ENCODE results near the gene CZIB.

Gene CZIB

DNA sequence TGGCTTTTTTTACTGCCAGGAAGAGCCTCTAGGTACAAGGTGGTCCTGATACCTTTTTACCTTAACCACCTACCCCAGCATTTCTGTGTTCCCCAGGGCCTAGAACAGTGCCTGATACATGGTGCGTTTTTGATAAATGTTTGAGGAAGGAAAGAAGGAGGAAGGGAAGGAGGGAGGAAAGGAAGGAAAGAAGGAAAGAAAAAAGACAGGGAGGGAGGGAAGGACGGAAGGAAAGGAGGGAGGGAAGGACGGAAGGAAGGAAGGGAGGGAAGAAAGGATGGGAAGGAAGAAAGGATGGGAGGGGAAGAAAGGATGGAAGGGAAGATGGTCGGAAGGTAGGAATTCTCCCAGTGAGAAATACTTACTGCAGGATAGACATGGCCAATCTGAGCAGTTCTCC is 29.9 kb upstream of the CZIB start:
- H3K79me2 ChIP-seq (ENCODE audit: insufficient read depth, low read length): no peaks in the 10 kb centered on the region
- H3K4me1 ChIP-seq (ENCODE audit: insufficient read depth, low read length): no peaks in the 10 kb centered on the region
- H3K27ac ChIP-seq (ENCODE audit: low read length): no peak overlapping the region
- no peaks in the 10 kb centered on the region for H3K9me3 ChIP-seq (ENCODE audit: insufficient read depth, low read length, severe bottlenecking)
- TF ChIP-seq, protein P1, sequence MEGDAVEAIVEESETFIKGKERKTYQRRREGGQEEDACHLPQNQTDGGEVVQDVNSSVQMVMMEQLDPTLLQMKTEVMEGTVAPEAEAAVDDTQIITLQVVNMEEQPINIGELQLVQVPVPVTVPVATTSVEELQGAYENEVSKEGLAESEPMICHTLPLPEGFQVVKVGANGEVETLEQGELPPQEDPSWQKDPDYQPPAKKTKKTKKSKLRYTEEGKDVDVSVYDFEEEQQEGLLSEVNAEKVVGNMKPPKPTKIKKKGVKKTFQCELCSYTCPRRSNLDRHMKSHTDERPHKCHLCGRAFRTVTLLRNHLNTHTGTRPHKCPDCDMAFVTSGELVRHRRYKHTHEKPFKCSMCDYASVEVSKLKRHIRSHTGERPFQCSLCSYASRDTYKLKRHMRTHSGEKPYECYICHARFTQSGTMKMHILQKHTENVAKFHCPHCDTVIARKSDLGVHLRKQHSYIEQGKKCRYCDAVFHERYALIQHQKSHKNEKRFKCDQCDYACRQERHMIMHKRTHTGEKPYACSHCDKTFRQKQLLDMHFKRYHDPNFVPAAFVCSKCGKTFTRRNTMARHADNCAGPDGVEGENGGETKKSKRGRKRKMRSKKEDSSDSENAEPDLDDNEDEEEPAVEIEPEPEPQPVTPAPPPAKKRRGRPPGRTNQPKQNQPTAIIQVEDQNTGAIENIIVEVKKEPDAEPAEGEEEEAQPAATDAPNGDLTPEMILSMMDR (IDR thresholded peaks at IDR 0.05; ENCODE audit: borderline replicate concordance, extremely low read depth, low read length, poor library complexity, severe bottlenecking): no peak
- TF ChIP-seq EZH2 (IDR thresholded peaks at IDR 0.05; ENCODE audit: borderline replicate concordance, low read depth, low read length, severe bottlenecking): no peak
- H2AFZ ChIP-seq (ENCODE audit: low read depth, low read length): no peak overlapping the region
- H3K4me3 ChIP-seq (ENCODE audit: low read depth in 1 of 2, low read length in 2 of 2): no peak overlapping the region
- no peaks in the 10 kb centered on the region for H4K20me1 ChIP-seq (ENCODE audit: insufficient read depth, low read length)
- DNase-seq: no peak
- no peak overlapping the region for H3K4me2 ChIP-seq (ENCODE audit: insufficient read depth, low read length)
- no peak for ATAC-seq (ENCODE audit: insufficient read depth, low read depth)
- H3K36me3 ChIP-seq (ENCODE audit: insufficient read depth, low read length): peaks cover 94% of the 10 kb centered on the region
- no peaks in the 10 kb centered on the region for H3K27me3 ChIP-seq (ENCODE audit: insufficient read depth, low read length, poor library complexity)
- H3K9ac ChIP-seq (ENCODE audit: low read depth, low read length): no peak overlapping the region

DNA sequence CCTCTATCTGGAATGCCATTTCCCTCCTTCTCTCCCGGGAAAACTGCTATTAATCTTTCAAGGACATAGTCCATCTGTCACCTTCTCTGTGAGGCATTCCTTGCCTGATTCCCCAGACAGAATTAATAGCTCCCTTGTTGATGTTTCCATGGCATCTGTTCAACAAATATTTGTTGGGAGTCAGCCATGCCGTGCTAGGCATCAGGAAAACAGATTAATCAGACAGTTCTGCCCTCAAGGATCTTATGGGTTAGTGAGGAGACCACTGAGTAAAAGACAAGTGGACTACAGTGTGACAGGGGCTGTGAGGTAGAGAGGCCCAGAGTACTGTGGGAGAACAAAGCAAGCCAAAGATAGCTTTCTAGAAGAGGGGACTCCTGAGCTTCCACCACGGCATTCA is 29.3 kb upstream of the CZIB start:
- TF ChIP-seq, protein P1 (IDR thresholded peaks at IDR 0.05; ENCODE audit: borderline replicate concordance, extremely low read depth, low read length, poor library complexity, severe bottlenecking): no peak
- no peak for TF ChIP-seq EZH2 (IDR thresholded peaks at IDR 0.05; ENCODE audit: borderline replicate concordance, low read depth, low read length, severe bottlenecking)
- ATAC-seq (ENCODE audit: insufficient read depth, low read depth) (no peak), DNase-seq (no peak)
- no peak overlapping the region for H3K9ac ChIP-seq (ENCODE audit: low read depth, low read length)
- H3K9me3 ChIP-seq (ENCODE audit: insufficient read depth, low read length, severe bottlenecking): no peaks in the 10 kb centered on the region
- no peak overlapping the region for H3K27ac ChIP-seq (ENCODE audit: low read length)
- H3K4me2 ChIP-seq (ENCODE audit: insufficient read depth, low read length): no peak overlapping the region
- H3K27me3 ChIP-seq (ENCODE audit: insufficient read depth, low read length, poor library complexity): no peaks in the 10 kb centered on the region
- no peaks in the 10 kb centered on the region for H3K4me1 ChIP-seq (ENCODE audit: insufficient read depth, low read length)
- no peaks in the 10 kb centered on the region for H3K79me2 ChIP-seq (ENCODE audit: insufficient read depth, low read length)
- peaks cover 93% of the 10 kb centered on the region for H3K36me3 ChIP-seq (ENCODE audit: insufficient read depth, low read length)
- no peak overlapping the region for H3K4me3 ChIP-seq (ENCODE audit: low read depth in 1 of 2, low read length in 2 of 2)
- H2AFZ ChIP-seq (ENCODE audit: low read depth, low read length): no peak overlapping the region
- H4K20me1 ChIP-seq (ENCODE audit: insufficient read depth, low read length): no peaks in the 10 kb centered on the region

DNA sequence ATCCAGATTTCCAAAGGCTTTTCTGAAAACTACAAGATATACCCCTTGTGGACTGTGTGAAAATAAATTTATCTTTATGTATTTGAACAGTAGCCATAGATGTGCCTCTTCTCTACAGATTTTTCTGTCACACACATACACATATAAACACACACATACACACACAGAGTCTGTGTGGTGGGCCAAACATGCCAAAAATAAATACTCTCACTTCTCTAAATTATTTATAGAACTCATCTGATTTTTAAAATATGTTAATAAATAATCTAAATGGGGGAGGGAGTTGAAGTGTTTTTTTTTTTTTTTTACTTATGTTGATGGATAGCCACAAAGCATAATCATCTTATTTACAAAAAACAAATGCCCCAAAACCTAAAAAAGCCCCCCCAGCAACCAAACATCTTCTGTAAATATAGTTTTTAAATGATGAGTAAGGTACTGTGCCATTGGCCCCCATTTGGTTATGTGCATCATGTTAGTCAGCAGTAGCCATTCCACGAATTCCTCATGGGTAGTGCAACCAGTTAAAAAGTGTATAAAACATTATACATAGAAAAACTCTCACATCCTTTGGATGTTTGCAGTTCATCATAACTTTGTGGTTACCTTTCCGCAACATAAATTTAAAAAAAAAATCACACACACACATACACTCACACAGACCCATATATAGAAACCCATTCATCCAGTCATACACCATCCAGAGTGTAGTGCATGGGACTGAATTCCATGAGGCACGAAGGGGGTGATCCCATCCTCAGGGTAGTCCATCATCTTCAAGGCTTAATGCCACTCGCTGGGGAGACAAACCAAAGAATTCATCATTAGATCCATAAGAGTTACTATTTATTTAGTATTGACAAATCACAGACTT is 26.1 kb upstream of the CZIB start:
- Histone ChIP-seq H3K4me3 (ENCODE audit: low read depth in 1 of 2, low read length in 2 of 2) (no peak overlapping the region), H3K4me2 (ENCODE audit: insufficient read depth, low read length) (no peak overlapping the region), H3K9ac (ENCODE audit: low read depth, low read length) (no peak overlapping the region), H3K4me1 (ENCODE audit: insufficient read depth, low read length) (no peaks in the 10 kb centered on the region), H3K9me3 (ENCODE audit: insufficient read depth, low read length, severe bottlenecking) (no peaks in the 10 kb centered on the region), H3K27ac (ENCODE audit: low read length) (no peak overlapping the region), H3K79me2 (ENCODE audit: insufficient read depth, low read length) (no peaks in the 10 kb centered on the region), H3K27me3 (ENCODE audit: insufficient read depth, low read length, poor library complexity) (no peaks in the 10 kb centered on the region), H3K36me3 (ENCODE audit: insufficient read depth, low read length) (peaks cover 74% of the 10 kb centered on the region), H4K20me1 (ENCODE audit: insufficient read depth, low read length) (no peaks in the 10 kb centered on the region), H2AFZ (ENCODE audit: low read depth, low read length) (no peak overlapping the region)
- DNase-seq (no peak), ATAC-seq (ENCODE audit: insufficient read depth, low read depth) (no peak)
- TF ChIP-seq, protein P1 (IDR thresholded peaks at IDR 0.05; ENCODE audit: borderline replicate concordance, extremely low read depth, low read length, poor library complexity, severe bottlenecking): no peak
- no peak for TF ChIP-seq EZH2 (IDR thresholded peaks at IDR 0.05; ENCODE audit: borderline replicate concordance, low read depth, low read length, severe bottlenecking)
